Omental fat pad (tissue), 4 donors: Measurements from ENCODE around the gene INSYN2B. TPM values are rescaled to one million over a fixed set of nuclear protein-coding genes. Genes with fewer than 3 reads are reported as not detected.

ENCODE experiments used
- ATAC-seq: fragments of 150-250 bp; one replicate; pipeline ENCODE4 v1.9.1; 2016; ENCODE audit warnings: mild to moderate bottlenecking, moderate library complexity; ENCODE audit not compliant: low FRiP score
- DNase-seq: peaks from one replicate; pipeline ENCODE4 v3.0.0-alpha.2; 2019; ENCODE audit warnings: low spot score
- total RNA-seq, 4 donors: library from RNA; depleted of rRNA; stranded (reverse); fragments of >200 nt; gene quantifications; one replicate each; pipeline ENCODE4 v1.1.0, GENCODE V29; 2016
- TF ChIP-seq, protein P1 (sequence below), 3 donors: fragments of 450-650 bp; IDR thresholded peaks; one replicate each; pipeline ENCODE4 v1.5.1; 2016 to 2017; ENCODE audit warnings: antibody characterized with exemption in 3 of 3, mild to moderate bottlenecking in 3 of 3, moderate library complexity in 2 of 3

Gene INSYN2B
- total RNA-seq, 4 donors from 2014 or later: 1.4 to 8.4 (median 5.4) TPM

DNA sequence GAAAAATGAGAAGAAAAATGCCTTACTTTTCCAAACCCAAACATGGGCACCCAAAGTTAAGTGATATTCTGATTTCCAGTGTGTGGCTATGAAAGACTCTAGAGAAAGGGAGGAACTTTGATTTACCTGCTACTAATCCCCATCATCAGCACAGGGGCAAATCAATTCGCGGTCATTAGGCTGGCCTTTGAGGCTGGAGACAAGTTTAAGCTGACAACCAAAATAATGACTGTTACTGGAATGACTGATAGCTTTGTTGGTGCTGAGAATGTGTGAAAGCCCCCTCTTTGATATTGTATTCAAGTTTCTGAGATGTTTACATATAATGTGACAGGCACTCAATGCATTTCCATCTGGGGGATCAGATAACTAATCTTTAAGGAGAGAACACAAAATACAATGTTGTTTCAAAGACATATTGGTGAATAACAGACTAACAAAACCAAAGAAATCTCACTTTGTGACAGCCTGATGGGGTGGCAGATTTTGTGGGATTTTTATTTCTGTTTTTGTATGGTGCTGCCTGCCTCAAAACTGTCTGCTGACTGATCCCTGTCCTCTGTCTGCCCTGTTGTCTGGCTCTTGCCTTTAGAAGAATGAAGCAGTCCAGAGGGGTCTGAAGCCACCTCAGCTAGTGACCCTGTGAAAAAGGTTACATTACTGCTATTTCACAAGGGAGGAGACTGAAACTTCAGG, 12.6 kb upstream of the INSYN2B start:
- DNase-seq: no peak
- ATAC-seq: no peak
- TF ChIP-seq, protein P1, sequence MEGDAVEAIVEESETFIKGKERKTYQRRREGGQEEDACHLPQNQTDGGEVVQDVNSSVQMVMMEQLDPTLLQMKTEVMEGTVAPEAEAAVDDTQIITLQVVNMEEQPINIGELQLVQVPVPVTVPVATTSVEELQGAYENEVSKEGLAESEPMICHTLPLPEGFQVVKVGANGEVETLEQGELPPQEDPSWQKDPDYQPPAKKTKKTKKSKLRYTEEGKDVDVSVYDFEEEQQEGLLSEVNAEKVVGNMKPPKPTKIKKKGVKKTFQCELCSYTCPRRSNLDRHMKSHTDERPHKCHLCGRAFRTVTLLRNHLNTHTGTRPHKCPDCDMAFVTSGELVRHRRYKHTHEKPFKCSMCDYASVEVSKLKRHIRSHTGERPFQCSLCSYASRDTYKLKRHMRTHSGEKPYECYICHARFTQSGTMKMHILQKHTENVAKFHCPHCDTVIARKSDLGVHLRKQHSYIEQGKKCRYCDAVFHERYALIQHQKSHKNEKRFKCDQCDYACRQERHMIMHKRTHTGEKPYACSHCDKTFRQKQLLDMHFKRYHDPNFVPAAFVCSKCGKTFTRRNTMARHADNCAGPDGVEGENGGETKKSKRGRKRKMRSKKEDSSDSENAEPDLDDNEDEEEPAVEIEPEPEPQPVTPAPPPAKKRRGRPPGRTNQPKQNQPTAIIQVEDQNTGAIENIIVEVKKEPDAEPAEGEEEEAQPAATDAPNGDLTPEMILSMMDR (IDR thresholded peaks at IDR 0.05): no peak

DNA sequence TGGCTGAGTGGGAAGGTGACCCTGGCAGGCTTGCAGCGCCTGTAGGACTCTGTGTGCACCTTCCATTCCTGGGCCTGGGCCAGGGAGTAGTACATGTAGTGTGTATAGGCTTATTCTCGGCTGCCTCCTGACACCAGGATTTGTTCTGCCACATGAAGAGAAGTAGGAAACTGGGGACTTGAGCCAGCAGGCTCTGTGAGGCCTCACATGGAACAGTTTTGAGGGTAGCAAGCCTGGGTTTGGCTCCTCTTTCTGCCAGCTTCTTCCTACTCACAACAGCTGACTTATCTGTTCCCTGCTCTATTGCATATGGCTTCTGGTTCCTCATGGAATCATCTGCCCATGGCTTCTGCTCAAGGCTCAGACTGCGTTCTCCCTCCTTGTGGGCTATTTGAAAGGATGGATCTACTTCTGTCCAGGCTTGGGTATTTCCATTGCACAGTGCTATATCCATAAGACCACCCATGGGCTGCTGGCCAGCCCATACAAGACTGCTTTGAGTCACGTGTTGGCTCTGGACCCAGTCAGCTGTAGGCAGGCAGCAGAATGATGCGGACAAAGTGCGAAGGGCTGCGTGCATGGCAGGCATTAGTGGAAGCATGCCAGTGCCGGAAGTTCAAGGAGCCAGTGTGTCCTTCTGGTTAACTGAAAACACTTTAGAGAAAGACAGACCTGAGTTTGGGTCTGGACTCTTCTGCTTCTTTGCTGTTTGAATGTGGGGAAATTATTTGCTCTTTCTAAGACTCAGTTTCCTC, 11.0 kb upstream of the INSYN2B start:
- DNase-seq: no peak
- TF ChIP-seq, protein P1 (IDR thresholded peaks at IDR 0.05): no peak
- ATAC-seq: no peak

DNA sequence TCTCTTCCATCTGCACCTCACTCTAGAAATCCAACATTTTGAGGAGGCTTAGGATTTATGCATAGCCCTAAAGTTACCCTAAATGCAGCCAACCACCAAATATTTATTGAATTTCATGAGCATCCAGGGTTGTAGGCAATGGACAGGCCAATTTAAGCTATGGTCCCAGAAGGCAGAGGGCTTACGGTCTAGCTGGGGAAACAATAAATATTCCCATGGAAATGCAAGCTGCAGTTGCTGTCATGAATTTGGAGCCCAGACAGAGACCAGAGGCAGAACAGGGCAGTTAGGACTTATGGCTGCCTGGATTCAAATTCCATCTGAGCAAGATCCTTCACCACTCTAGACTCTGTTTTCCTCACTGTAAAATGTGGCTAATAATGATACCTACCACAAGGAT, 9.1 kb upstream of the INSYN2B start:
- DNase-seq (no peak), ATAC-seq (no peak)
- TF ChIP-seq, protein P1 (IDR thresholded peaks at IDR 0.05): no peak

DNA sequence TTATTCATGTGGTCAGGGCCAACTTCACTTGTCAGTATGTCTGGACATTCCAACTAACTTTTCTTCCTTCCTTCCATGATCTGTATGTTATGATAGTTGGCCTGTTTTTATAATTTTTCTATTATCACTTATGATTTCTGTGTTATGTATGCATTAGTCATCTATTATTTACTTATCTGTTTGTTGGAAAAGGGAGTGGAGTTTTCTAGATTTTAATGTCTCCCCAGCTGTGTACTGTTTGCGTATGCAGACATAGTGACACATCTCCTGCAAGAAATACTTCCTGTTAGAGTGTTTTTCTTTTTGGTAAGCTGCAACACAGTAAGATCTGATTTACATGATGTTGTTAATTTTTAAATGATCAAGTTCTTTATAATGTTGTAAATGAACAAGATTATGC, 8.7 kb upstream of the INSYN2B start:
- ATAC-seq: no peak
- TF ChIP-seq, protein P1 (IDR thresholded peaks at IDR 0.05): no peak
- DNase-seq: no peak

DNA sequence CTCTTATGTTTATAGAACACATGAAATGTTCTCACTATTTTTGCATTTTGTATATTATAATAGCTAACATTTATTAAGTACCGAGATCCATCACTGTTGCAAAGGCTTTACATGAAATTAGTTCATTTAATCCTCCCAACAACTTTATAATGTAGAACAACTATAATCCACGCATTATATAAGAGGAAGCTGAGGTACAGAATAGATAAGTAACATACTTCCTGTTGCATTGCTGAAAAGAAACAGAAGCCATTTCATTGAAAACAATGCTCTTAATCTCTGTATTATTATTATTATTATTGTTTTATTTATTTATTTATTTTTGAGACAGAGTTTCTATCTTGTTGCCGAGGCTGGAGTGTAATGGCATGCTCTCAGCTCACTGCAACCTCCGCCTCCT, 7.9 kb upstream of the INSYN2B start:
- no peak for DNase-seq
- TF ChIP-seq, protein P1 (IDR thresholded peaks at IDR 0.05): no peak
- no peak for ATAC-seq

DNA sequence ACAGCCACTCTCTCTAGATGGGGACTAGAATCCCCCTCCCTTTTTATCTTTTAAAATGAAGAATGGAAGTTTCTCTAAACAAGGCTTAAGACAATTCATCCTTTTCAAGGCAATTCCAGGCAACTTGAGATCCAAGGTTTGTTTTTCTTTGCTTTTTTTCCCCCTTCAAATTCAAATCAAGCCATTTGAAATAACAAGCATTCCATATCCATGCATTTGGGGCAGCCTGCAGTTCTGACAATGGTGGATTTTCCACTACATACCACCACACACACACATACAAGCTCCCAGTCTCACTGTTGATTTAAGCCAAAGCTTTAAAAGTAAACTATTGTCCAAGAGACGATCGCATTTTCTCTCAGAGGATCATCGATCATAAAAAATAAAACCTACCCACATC, 424 bp downstream of the INSYN2B start:
- no peak for ATAC-seq
- DNase-seq: no peak

More for the DNA sequence above, 424 bp downstream of the INSYN2B start:
- TF ChIP-seq, protein P1 (IDR thresholded peaks at IDR 0.05): no peak
